Neural progenitor cell (in vitro differentiated cells): ENCODE results near the gene KXD1.

Experiments
- EZH2 ChIP-seq: fragments of 200-600 bp; sonication (generic); IDR thresholded peaks from 2 replicates; pipeline ENCODE4 v1.6.1; 2017; ENCODE audit warnings: antibody characterized with exemption, mild to moderate bottlenecking, moderate library complexity
- TF ChIP-seq, protein P1 (sequence below): fragments of 200-600 bp; sonication (generic); IDR thresholded peaks from 2 replicates; pipeline ENCODE4 v1.5.1; 2017; ENCODE audit warnings: antibody characterized with exemption, mild to moderate bottlenecking

DNA sequence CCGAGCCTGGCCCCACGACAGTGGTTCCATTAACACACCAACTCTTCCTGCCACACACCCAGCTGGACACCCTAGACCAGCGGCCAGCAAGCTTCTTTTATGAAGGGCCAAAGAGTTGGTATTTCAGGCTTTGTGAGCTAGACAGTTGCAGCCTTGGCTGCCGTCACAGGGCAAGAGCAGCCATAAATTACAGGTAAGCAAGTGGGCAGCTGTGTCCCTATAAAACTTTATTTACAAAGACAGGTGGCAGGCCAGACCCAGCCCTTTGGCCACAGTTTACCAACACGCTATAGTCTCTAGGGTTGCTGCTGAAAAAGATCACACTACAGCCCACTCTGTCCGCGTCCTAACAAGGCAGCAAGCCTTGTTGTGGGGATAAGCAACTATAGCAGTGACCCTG lies 49.1 kb upstream of the KXD1 start:
- TF ChIP-seq, protein P1, sequence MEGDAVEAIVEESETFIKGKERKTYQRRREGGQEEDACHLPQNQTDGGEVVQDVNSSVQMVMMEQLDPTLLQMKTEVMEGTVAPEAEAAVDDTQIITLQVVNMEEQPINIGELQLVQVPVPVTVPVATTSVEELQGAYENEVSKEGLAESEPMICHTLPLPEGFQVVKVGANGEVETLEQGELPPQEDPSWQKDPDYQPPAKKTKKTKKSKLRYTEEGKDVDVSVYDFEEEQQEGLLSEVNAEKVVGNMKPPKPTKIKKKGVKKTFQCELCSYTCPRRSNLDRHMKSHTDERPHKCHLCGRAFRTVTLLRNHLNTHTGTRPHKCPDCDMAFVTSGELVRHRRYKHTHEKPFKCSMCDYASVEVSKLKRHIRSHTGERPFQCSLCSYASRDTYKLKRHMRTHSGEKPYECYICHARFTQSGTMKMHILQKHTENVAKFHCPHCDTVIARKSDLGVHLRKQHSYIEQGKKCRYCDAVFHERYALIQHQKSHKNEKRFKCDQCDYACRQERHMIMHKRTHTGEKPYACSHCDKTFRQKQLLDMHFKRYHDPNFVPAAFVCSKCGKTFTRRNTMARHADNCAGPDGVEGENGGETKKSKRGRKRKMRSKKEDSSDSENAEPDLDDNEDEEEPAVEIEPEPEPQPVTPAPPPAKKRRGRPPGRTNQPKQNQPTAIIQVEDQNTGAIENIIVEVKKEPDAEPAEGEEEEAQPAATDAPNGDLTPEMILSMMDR: no peak
- no peak for TF ChIP-seq EZH2
